ENCODE results near the gene ZNF276.

- TF ChIP-seq CTCF (IDR thresholded peaks at IDR 0.05) = no peak
- TF ChIP-seq POLR2A (IDR thresholded peaks at IDR 0.05) = no peak
Measured at GRCh38 chr16:89765292-89765830, 44.0 kb downstream of the ZNF276 start.

Measured in adrenal gland (tissue), 5 donors.